Right lobe of liver (tissue), 4 donors: ENCODE data around the gene RPS6KA2.

Experiments
- POLR2A ChIP-seq: fragments of 450-650 bp; IDR thresholded peaks from one replicate; pipeline ENCODE4 v1.6.1; 2017; ENCODE audit warnings: antibody characterized with exemption, mild to moderate bottlenecking
- TF ChIP-seq, protein P1 (sequence below), 4 donors: fragments of 200-600 bp in 3 of 4; fragments of 450-650 bp in 1 of 4; IDR thresholded peaks; one replicate each; pipeline versions ENCODE4 v1.5.1 to v1.8.0; 2016 to 2022; ENCODE audit warnings: antibody characterized with exemption in 4 of 4, mild to moderate bottlenecking in 2 of 4
- donor health status: DM: no; HTN: no; CAD: no.
- donor health status: DM: no; HTN: no; CAD: no.
- donor health status: DM: no; HTN: yes; CAD: no.

DNA sequence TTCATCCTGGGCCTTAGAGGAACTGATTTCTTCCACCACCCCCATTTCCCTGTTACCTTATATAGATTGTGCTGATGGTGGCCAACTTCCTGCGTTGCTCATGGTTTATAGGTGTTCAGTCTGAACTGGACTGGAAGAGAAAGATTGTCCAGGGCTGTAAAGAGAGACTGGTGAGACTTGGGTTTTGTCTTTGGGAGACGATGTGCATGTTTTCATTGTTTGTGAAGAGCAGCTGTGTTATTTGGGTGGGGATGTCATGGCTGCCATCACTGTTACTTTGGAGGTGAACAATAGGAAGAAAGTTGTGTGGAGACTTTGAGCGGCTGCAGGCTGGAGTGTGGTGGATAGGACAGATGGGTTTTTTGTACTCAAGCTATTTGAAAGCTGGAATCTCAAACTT, 228.7 kb downstream of the RPS6KA2 start:
- TF ChIP-seq, protein P1, sequence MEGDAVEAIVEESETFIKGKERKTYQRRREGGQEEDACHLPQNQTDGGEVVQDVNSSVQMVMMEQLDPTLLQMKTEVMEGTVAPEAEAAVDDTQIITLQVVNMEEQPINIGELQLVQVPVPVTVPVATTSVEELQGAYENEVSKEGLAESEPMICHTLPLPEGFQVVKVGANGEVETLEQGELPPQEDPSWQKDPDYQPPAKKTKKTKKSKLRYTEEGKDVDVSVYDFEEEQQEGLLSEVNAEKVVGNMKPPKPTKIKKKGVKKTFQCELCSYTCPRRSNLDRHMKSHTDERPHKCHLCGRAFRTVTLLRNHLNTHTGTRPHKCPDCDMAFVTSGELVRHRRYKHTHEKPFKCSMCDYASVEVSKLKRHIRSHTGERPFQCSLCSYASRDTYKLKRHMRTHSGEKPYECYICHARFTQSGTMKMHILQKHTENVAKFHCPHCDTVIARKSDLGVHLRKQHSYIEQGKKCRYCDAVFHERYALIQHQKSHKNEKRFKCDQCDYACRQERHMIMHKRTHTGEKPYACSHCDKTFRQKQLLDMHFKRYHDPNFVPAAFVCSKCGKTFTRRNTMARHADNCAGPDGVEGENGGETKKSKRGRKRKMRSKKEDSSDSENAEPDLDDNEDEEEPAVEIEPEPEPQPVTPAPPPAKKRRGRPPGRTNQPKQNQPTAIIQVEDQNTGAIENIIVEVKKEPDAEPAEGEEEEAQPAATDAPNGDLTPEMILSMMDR (IDR thresholded peaks at IDR 0.05) = no peak
- TF ChIP-seq POLR2A = no peak
